Measurements from ENCODE around the gene SCO2. TPM values are rescaled to one million over a fixed set of nuclear protein-coding genes. Genes with fewer than 3 reads are reported as not detected.
"Not testable (repeated sequence)": the region's sequence is repeated elsewhere in the genome, so short reads cannot be mapped to it uniquely, and the experiment has no call there.

SCO2 gene
- total RNA-seq, 2 donors from 2014 or later: 0.89 to 2.3 TPM

DNA sequence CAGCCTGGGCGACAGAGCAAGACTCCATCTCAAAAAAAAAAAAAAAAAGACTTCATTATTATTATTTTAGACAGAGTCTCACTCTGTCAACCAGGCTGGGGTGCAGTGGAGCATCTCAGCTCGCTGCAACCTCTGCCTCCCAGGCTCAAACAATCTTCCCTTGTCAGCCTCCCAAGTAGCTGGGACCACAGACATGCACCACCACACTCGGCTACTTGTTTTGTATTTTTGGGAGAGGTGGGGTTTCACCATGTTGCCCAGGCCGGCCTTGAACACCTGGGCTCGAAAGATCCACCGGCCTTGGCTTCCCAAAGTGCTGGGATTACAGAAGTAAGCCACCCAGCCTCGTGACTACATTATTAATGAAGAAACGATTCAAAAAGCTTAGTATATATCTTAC is 9.7 kb upstream of the SCO2 start:
- 97% methylated on average over 5 of the region's 8 CpGs; no CpG with 5 or more reads in 1 of the 2 experiments for whole genome bisulfite sequencing, 2 experiments (ENCODE audit: insufficient coverage in 1 of 2, insufficient read length in 1 of 2)
- Histone ChIP-seq H3K4me3 (ENCODE audit: low read length) (no peak overlapping the region), H3K9me3 (ENCODE audit: control insufficient read depth, low read length) (no peaks in the 10 kb centered on the region), H3K36me3 (ENCODE audit: control insufficient read depth, insufficient read depth, low read length) (no peaks in the 10 kb centered on the region), H3K4me1 (ENCODE audit: control insufficient read depth, insufficient read depth, low read length) (no peaks in the 10 kb centered on the region), H3K27ac (ENCODE audit: low read depth, low read length) (no peak overlapping the region), H3K9ac (ENCODE audit: extremely low read depth, low read length, poor library complexity, severe bottlenecking) (no peak overlapping the region), H3K27me3 (ENCODE audit: control insufficient read depth, insufficient read depth, low read length, poor library complexity, severe bottlenecking) (peaks cover 43% of the 10 kb centered on the region)
- Mint-ChIP-seq H3K4me1 (peaks cover 5% of the 10 kb centered on the region), H3K9me3 (no peaks in the 10 kb centered on the region), H3K36me3 (ENCODE audit: low read depth) (no peaks in the 10 kb centered on the region), H3K27ac (no peak overlapping the region), H3K27me3 (ENCODE audit: insufficient read depth) (peaks cover 40% of the 10 kb centered on the region), H3K4me3 (no peak overlapping the region)
- DNase-seq: no peak
- TF ChIP-seq, protein P1, sequence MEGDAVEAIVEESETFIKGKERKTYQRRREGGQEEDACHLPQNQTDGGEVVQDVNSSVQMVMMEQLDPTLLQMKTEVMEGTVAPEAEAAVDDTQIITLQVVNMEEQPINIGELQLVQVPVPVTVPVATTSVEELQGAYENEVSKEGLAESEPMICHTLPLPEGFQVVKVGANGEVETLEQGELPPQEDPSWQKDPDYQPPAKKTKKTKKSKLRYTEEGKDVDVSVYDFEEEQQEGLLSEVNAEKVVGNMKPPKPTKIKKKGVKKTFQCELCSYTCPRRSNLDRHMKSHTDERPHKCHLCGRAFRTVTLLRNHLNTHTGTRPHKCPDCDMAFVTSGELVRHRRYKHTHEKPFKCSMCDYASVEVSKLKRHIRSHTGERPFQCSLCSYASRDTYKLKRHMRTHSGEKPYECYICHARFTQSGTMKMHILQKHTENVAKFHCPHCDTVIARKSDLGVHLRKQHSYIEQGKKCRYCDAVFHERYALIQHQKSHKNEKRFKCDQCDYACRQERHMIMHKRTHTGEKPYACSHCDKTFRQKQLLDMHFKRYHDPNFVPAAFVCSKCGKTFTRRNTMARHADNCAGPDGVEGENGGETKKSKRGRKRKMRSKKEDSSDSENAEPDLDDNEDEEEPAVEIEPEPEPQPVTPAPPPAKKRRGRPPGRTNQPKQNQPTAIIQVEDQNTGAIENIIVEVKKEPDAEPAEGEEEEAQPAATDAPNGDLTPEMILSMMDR (conservative IDR thresholded peaks at IDR 0.05): no peak

DNA sequence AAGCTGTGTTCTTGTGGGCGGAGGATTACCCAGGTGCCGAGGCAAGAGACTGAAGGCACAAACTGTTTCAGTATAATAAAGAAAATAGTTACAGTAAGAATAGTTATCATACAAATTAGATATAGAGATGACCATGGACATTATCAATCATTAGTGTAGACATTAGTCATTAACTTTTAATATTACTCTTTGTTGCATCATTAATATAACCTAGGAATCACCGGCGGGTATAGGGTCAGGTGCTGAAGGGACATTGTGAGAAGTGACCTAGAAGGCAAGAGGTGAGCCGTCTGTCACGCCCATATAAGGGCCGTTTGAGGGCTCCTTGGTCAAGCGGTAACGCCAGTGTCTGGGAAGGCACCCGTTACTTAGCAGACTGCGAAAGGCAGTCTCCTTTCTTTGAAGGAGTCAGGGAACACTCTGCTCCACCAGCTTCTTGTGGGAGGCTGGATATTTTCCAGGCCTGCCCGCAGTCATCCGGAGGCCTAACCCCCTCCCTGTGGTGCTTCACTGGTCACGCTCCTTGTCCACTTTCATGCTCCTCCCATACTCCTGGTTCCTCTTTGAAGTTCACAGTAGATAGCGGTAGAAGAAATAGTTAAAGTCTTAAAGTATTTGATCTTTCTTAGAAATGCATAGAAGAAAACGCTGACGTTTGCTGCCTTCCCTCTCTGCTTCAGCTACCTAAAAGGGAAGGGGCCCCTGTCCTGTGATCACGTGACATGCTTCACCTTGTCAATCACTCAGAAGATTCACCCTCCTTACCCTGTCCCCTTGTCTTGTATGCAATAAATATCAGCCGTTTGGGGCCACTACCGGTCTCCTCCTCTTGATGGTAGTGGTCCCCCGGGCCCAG is 8.7 kb upstream of the SCO2 start:
- peaks cover 54% of the 10 kb centered on the region for H3K27me3 ChIP-seq (ENCODE audit: control insufficient read depth, insufficient read depth, low read length, poor library complexity, severe bottlenecking)
- not testable (repeated sequence) for H3K9ac ChIP-seq (ENCODE audit: extremely low read depth, low read length, poor library complexity, severe bottlenecking); H3K27ac ChIP-seq (ENCODE audit: low read depth, low read length); H3K4me1 ChIP-seq (ENCODE audit: control insufficient read depth, insufficient read depth, low read length); H3K4me1 Mint-ChIP-seq; DNase-seq; H3K27ac Mint-ChIP-seq; H3K36me3 ChIP-seq (ENCODE audit: control insufficient read depth, insufficient read depth, low read length); H3K4me3 ChIP-seq (ENCODE audit: low read length); H3K9me3 ChIP-seq (ENCODE audit: control insufficient read depth, low read length); H3K9me3 Mint-ChIP-seq; H3K4me3 Mint-ChIP-seq; H3K36me3 Mint-ChIP-seq (ENCODE audit: low read depth)
- 85 to 87% methylated on average over 11 to 21 of the region's 21 CpGs for WGBS, 2 experiments (ENCODE audit: insufficient coverage in 1 of 2, insufficient read length in 1 of 2)
- H3K27me3 Mint-ChIP-seq (ENCODE audit: insufficient read depth): peaks cover 47% of the 10 kb centered on the region

DNA sequence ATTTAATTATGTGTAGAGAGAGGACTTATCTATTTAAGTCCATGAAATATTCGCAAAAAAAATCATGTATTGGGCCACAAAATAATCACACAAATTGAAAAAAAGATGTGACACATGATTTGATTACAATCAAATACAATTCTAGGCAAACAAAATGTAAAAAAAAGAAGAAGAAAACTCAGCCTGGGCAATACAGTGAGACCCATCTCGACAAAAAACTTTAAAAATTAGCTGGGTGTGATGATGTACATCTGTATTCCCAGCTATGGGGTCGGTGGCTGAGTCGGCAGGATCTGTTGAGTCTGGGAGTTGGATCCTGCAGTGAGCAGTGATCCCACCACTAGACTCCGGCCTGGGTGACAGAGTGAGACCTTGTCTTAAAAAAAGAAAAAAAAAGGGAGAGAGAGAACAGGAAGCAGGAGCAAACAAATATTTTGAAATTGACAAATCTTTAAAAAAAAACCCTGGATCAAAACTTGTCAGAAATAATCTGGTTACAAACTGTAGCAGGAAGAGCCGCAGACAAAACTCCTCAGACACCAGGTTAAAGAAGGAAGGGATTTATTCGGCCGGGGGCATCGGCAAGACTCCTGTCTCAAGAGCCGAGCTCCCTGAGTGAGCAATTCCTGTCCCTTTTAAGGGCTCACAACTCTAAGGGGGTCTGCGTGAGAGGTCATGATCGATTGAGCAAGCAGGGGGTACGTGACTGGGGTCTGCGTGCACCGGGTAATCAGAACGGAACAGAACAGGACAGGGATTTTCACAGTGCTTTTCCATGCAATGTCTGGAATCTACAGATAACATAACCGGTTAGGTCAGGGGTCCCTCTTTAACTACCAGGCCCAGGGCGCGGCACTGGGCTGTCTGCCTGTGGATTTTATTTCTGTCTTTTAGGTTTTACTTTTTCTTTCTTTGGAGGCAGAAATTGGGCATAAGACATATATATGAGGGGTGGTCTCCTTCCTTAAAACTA is 7.7 kb upstream of the SCO2 start:
- Mint-ChIP-seq H3K4me3 (peak overlapping the region; percentile 56), H3K4me1 (peaks cover 5% of the 10 kb centered on the region), H3K27me3 (ENCODE audit: insufficient read depth) (peaks cover 54% of the 10 kb centered on the region), H3K27ac (no peak overlapping the region), H3K36me3 (ENCODE audit: low read depth) (no peaks in the 10 kb centered on the region), H3K9me3 (no peaks in the 10 kb centered on the region)
- Histone ChIP-seq H3K36me3 (ENCODE audit: control insufficient read depth, insufficient read depth, low read length) (no peaks in the 10 kb centered on the region), H3K9me3 (ENCODE audit: control insufficient read depth, low read length) (no peaks in the 10 kb centered on the region), H3K27ac (ENCODE audit: low read depth, low read length) (no peak overlapping the region), H3K4me3 (ENCODE audit: low read length) (no peak overlapping the region), H3K4me1 (ENCODE audit: control insufficient read depth, insufficient read depth, low read length) (no peaks in the 10 kb centered on the region), H3K27me3 (ENCODE audit: control insufficient read depth, insufficient read depth, low read length, poor library complexity, severe bottlenecking) (peaks cover 63% of the 10 kb centered on the region), H3K9ac (ENCODE audit: extremely low read depth, low read length, poor library complexity, severe bottlenecking) (no peak overlapping the region)
- WGBS, 2 experiments (ENCODE audit: insufficient coverage in 1 of 2, insufficient read length in 1 of 2): 90 to 97% methylated on average over 11 to 18 of the region's 19 CpGs
- TF ChIP-seq, protein P1 (conservative IDR thresholded peaks at IDR 0.05): no peak
- no peak for DNase-seq
